Embryonic facial prominence (tissue), 1 donor: ENCODE results near the gene FBXW8.

ENCODE experiments used
- DNase-seq: peaks from one replicate; pipeline ENCODE4 v3.0.0-alpha.2; 2016; ENCODE audit errors: extremely low spot score

The FBXW8 gene

GRCh38 chr12:117037289-117038022 is 126.7 kb downstream of the FBXW8 start:
- no peak for DNase-seq

DNA sequence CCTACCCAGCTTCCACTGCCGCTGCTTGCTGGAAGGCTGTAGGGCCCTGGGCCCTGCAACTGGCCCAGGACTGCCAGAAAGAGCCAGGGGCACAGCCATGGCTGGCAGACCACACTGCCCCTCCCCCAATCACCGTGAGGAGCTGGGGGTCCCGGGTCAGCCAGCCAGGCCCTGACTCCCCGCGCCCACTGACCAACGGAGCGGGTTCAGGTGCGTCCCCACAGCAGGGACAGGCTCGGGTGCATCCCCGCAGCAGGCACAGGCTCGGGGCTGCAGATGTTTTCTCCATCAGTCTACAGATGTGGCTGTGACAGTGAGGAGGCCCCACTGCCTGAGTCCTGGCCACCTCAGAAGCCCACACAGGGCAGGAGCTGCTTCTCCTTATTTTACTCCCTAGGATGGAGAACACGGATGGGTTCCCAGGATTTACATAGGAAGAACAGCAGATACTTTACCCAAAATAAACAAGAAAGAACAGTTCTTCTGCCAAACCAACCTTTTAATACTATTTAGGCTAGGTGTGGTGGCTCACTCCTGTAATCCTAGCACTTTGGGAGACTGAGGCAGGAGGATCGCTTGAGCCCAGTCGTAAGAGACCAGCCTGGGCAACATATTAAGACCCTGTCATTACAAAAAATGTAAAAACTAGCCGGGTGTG is 127.4 kb downstream of the FBXW8 start:
- DNase-seq, result no peak

- no peak for DNase-seq
These were observed 128.2 kb downstream of the FBXW8 start for GRCh38 chr12:117038919-117039318.

- DNase-seq, result no peak
These were observed 129.2 kb downstream of the FBXW8 start for GRCh38 chr12:117039891-117040309.

- DNase-seq, result no peak
These were observed 129.7 kb downstream of the FBXW8 start for GRCh38 chr12:117040496-117040895.

DNA sequence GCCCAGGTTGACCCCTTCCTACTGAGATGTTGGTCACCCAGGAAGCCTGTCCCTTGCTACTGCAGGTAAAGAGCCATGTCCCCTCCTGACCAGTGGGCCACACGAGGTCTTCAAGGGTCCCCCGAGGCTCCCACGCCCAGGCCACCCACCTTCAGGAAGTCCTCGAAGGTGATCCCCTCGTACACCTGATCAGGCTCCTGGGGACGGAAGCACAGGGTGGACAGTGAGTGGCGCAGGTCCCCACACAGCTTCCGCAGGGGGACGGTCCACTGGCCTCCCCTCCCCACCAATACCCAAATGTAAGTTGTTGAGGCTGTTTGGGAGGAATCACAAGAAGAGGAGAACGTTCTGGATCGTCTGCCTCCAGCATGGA is 131.0 kb downstream of the FBXW8 start:
- no peak for DNase-seq

DNA sequence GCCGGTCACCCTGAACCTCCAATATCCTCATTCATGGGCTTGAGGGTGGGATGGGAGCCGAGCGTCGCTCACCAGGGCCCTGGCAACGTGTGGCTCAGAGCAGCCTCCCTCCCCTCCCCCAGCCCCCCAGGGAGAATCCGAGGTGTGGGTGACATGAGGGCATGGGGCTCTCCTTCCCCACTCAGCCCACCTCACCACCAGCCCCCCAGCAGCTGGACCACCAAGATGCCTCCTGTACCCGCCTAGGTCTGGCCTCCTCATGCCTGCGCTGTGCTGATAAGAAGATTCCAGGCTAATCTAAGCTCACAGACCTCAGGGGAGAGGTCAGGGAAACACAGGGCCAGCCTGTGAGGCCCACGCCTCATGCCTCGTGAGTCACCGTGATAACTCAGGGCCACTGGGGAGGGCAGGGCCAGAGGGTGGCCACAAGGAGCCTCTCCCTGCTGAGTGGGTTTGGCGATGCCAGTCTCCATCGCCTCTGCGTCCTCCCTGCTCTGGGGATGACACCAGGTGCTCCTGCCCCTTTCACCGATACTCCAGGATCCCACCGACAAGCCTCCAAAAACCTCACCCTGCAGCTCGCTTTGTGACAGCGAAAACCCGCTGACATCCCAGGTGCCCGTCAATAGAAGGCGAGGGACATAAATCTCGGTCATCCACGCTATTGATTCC is 131.6 kb downstream of the FBXW8 start:
- DNase-seq, result no peak

- DNase-seq, result no peak
These were observed 132.1 kb downstream of the FBXW8 start for GRCh38 chr12:117042862-117043261.

DNA sequence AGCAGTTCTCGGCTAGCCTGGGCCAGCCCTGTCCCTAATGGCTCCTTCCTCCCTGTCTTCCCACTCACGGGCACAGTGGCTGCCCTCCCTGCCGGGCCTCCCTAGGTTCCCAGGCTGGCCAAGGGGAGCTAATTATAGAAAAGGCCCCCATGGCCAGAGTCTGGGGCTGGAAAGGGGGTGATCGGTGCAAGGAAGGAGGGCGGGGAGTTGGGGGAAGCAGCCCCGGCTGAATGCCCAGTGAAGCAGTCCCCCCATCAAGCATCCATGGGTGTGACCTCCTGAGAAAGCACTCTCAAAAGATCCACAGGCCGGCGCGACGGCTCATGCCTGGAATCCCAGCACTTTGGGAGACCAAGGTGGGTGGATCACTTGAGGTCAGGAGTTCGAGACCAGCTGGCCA is 133.6 kb downstream of the FBXW8 start:
- no peak for DNase-seq

DNA sequence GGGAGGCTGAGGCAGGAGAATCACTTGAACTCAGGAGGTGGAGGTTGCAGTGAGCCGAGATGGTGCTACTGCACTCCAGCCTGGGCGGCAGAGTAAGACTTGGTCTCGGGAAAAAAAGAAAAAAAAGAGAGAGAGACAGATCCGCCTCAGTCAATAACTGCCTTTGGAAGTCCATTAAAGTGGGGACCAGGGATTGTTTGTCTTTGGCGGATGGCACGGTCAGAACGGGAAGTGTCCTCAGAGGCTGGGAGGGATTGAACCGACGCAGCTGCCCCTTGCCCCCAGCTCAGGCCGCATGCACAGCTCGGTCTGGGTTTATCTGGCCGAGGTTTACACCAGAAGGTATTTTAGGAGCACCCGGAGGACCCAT is 134.0 kb downstream of the FBXW8 start:
- no peak for DNase-seq

DNA sequence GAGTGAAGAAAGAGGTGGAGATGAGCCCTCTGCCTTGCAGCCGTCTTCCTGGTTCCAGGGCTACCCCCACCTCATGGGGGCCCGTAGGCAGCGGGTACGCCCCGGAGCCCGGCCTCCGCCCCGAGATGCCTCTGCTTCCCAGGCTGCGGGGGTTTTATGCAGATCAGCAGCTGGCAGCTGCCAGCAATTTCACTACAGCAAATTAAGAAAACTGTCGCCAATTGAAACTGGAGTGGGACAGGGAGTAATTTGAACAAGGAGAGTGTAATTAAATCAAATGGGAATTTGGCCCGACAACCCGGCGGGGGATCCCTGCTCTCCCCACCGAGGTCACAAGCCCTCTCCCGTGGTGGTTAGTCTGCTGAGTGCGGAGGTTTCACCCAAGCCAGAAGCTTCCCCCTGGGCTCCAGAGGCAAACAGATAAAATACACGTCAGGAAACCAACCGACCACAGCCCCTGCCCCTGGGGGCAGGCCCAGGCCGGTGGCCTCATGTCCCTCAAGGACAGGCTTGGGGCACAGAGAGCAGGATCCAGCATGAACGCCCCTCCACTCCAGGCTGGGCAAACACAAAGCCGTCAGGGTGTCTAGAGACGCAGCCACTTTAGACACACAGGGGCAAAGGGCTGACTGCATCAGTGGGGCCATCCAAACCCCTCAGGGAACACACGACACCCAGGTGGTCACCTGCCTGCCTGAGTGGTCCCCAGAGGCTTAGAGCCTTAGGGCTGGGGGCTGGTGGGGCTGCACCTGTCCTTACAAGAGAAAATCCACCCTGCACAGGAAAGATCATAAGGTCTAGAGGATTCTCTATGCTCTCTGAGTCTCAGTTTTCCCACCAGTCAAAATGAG is 134.6 kb downstream of the FBXW8 start:
- DNase-seq, result no peak

- no peak for DNase-seq
These were observed 135.2 kb downstream of the FBXW8 start for GRCh38 chr12:117046011-117046369.

DNA sequence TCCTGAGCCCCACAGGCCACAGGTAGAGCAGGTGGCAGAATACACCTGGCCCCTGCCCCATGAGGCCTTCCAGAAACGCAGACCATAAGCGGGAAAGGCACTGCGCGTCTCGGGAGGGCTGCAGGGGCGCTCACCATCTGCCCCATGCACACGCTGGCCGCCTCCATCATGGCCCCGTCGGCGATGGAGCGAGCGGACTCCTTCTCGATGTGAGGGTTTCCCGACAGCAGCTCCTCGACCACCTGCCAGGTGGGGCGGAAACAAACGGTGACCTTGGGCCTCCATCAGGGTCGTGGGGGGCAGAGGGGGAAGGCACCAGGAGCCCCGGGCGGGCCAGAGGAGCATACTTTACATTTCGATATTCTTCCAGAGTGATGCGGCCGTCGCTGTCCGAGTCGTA is 135.7 kb downstream of the FBXW8 start:
- DNase-seq, result no peak

DNA sequence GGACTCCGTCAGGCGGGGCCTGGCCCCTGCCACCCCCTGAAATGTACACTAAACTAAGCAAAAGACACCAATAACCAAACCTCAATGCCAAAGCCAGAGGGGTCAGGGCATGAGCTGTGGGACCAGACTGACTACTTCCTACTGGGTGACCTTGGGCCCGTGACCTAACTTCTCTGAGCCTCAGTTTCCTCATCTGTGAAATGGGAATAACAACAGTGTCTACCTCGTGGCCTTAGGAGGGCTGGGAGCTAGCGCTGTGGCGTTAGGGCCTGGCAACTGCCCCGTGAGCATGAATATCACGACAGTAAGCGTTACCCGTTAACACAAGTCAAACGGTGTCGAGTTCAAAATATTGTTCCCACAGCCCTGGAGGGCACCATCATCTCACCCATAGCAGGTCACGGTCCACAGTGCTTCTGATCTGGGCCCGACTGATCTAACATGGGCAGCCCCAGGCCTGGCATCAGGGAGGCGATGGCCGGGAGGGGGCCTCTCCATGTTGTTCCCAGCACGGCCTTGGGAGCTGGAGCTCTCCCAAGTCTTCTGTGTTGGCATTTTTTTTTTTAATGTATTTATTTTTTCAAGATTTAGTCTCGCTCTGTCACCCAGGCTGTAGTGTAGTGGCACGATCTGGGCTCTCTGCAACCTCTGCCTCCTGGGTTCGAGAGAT is 136.2 kb downstream of the FBXW8 start:
- no peak for DNase-seq

GRCh38 chr12:117047810-117048584 is 137.2 kb downstream of the FBXW8 start:
- no peak for DNase-seq

GRCh38 chr12:117048585-117048904 is 137.8 kb downstream of the FBXW8 start:
- DNase-seq, result no peak

- no peak for DNase-seq
These were observed 138.5 kb downstream of the FBXW8 start for GRCh38 chr12:117049295-117049694.

GRCh38 chr12:117050060-117050459 is 139.3 kb downstream of the FBXW8 start:
- no peak for DNase-seq

- DNase-seq, result no peak
These were observed 140.6 kb downstream of the FBXW8 start for GRCh38 chr12:117051380-117051779.

- DNase-seq, result no peak
These were observed 141.8 kb downstream of the FBXW8 start for GRCh38 chr12:117052386-117053049.

GRCh38 chr12:117053050-117053400 is 142.3 kb downstream of the FBXW8 start:
- no peak for DNase-seq
